GM12865 (cell line): Measurements from ENCODE around the gene CITED1.

Experiments used
- DNase-seq: peaks from one replicate; pipeline ENCODE4 v3.0.0; 2010; ENCODE audit warnings: low read depth
- H3K4me3 ChIP-seq: 2 replicates; pipeline ENCODE4 v1.5.1; 2011; ENCODE audit warnings: mild to moderate bottlenecking, low read depth, low read length, control low read depth
- CTCF ChIP-seq: IDR thresholded peaks from 2 replicates; pipeline ENCODE4 v1.5.1; 2011; ENCODE audit warnings: low read length, control low read depth, low read depth, inconsistent platforms; ENCODE audit not compliant: insufficient read depth; ENCODE audit errors: missing control alignments

CITED1 gene

GRCh38 chrX:72316408-72317110, 10.8 kb upstream of the CITED1 start:
- DNase-seq: no peak
- no peak for TF ChIP-seq CTCF
- no peak overlapping the region for H3K4me3 ChIP-seq

- no peak for TF ChIP-seq CTCF
- no peak for DNase-seq
- H3K4me3 ChIP-seq: no peak overlapping the region
Observed at GRCh38 chrX:72314881-72315280, 9.2 kb upstream of the CITED1 start.

DNA sequence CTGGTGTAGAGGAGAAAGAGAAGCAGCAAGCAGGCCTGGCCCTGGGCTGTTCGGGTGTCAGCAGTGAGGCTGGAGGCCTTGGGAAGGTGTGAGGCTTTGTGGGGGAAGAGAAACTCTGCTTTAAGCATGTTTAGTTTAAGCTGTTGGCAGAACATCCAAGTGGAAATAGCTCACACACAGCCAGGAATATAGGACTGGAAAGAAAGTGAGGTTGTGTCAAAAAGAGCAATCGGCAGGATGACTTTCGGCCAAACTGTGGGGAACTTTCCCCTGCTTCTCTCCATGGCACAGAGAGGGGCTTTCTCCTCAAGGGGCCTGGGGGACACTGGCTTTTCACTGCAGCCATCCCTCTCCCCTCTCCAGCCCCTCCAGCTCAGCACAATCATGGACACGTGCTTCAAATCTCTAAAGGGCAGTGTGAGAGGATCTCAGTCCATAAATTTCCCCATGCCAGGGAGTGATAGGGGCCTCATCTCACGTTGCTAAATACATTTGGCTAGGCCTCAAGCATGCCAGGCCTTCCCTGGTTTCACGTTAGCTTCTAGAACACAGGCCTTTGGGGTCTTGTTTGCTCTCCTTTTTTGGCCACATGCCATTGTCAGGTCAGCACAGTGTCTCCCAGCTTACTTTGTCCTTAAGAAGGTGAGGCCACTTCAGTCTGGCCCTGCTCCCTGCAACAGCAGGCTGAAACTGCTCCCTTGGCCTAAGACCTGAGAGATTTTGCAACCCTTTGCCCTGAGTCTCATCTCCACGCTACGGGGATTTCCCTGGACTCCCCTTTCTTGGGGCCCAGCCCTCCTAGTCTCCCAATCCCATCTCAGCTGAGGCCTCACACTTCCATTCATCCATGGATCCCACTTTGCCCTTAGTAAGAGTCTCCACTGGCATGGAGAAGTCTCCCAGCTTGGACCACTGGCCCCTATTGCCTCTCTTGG, 8.3 kb upstream of the CITED1 start:
- H3K4me3 ChIP-seq: no peak overlapping the region
- TF ChIP-seq CTCF: no peak
- no peak for DNase-seq

- TF ChIP-seq CTCF: no peak
- no peak for DNase-seq
Observed at GRCh38 chrX:72312311-72312940, 6.7 kb upstream of the CITED1 start.

GRCh38 chrX:72309297-72310071, 3.8 kb upstream of the CITED1 start:
- no peak overlapping the region for H3K4me3 ChIP-seq
- no peak for DNase-seq
- TF ChIP-seq CTCF: no peak

More at GRCh38 chrX:72312311-72312940, 6.7 kb upstream of the CITED1 start:
- H3K4me3 ChIP-seq: no peak overlapping the region

GRCh38 chrX:72308566-72309296, 3.0 kb upstream of the CITED1 start:
- no peak for TF ChIP-seq CTCF
- no peak overlapping the region for H3K4me3 ChIP-seq
- no peak for DNase-seq
